ENCODE data around the gene DNTT. TPM values are rescaled to one million over a fixed set of nuclear protein-coding genes. Genes with fewer than 3 reads are reported as not detected.

Gene DNTT
- total RNA-seq, 2 experiments from 2014 or later: not detected

DNA sequence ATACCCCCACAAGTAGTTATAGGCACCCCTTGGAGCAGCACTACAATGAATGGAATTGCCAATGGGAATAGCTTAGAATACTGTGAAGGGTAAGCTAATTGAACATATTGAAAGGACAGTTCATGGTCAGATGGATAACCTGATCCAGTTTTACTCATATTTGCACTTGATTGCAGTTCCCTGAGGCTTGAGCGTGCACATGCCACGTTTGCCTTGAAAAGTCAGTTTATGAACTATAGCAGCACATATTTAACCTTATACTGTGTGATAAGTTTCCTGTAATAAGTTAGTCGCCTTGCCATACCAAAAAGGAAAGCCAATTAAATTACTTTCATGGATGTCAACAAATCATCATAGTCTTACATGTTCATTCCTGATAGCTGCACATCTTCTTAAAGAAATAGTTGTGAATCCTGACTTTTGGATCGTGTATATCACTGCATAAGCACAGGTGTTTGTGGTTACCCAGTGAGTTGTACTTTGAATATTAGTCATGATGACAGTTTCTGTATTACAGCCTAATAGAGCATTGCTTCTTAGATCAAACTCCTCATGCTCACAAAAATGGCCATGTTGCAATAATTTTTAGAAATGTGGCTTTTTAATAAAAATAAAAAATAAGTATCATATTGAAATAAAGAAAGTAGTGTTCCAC is 21.6 kb downstream of the DNTT start:
- H3K36me3 Mint-ChIP-seq (ENCODE audit: low read depth): no peaks in the 10 kb centered on the region

DNA sequence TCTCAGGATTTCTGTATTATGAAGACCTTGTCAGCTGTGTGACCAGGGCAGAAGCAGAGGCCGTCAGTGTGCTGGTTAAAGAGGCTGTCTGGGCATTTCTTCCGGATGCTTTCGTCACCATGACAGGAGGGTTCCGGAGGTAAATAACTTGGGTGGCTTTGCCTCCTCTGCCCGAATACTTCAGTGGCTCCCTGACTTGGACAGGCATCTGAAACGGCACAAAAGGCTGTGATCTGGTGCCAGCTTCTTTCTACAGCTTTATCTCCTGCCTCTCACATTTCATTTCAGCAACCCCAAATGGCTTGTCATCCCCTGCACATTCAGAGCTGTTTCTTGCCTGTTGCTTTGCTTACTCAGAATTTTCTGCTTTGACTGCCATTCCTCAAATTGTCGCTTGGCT is 23.2 kb downstream of the DNTT start:
- Mint-ChIP-seq H3K4me3 (no peak overlapping the region), H3K27ac (no peak overlapping the region), H3K4me1 (peaks cover 2% of the 10 kb centered on the region), H3K9me3 (no peaks in the 10 kb centered on the region), H3K27me3 (peaks cover 47% of the 10 kb centered on the region), H3K36me3 (ENCODE audit: low read depth) (no peaks in the 10 kb centered on the region)
- POLR2A ChIA-PET: no interaction called here
- no peak for DNase-seq
- CTCF ChIA-PET: no interaction called here

More for the DNA sequence above, 21.6 kb downstream of the DNTT start:
- DNase-seq: no peak
- Mint-ChIP-seq H3K4me3 (no peak overlapping the region), H3K27me3 (peaks cover 44% of the 10 kb centered on the region), H3K4me1 (peaks cover 2% of the 10 kb centered on the region), H3K27ac (no peak overlapping the region), H3K9me3 (no peaks in the 10 kb centered on the region)
- ChIA-PET CTCF (no interaction called here), POLR2A (no interaction called here)

DNA sequence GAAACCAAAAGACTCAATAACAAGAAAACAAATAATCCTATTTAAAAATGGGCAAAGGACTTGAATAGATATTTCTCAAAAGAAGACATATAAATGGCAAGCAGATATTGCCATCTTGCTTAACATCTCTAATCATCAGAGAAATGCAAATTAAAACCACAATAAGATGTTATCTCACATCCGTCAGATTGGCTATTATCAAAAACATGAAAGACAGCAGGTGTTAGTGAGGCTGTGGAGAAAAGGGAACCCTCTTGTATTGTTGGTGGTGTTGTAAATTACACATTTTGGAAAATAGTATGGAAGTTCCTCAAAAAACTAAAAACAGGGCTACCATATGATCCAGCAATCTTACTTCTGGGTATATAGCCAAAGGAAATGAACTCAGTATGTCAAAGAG is 28.9 kb downstream of the DNTT start:
- ChIA-PET CTCF (interaction anchor here (2.4 kb wide), 1 partner anchor 315 kb away, joined by 11 read pairs; no protein-coding TSS in a partner anchor), POLR2A (no interaction called here)
- DNase-seq: no peak
- Mint-ChIP-seq H3K9me3 (no peaks in the 10 kb centered on the region), H3K27ac (no peak overlapping the region), H3K4me3 (no peak overlapping the region), H3K36me3 (ENCODE audit: low read depth) (no peaks in the 10 kb centered on the region), H3K4me1 (peaks cover 2% of the 10 kb centered on the region), H3K27me3 (peaks cover 41% of the 10 kb centered on the region)

DNA sequence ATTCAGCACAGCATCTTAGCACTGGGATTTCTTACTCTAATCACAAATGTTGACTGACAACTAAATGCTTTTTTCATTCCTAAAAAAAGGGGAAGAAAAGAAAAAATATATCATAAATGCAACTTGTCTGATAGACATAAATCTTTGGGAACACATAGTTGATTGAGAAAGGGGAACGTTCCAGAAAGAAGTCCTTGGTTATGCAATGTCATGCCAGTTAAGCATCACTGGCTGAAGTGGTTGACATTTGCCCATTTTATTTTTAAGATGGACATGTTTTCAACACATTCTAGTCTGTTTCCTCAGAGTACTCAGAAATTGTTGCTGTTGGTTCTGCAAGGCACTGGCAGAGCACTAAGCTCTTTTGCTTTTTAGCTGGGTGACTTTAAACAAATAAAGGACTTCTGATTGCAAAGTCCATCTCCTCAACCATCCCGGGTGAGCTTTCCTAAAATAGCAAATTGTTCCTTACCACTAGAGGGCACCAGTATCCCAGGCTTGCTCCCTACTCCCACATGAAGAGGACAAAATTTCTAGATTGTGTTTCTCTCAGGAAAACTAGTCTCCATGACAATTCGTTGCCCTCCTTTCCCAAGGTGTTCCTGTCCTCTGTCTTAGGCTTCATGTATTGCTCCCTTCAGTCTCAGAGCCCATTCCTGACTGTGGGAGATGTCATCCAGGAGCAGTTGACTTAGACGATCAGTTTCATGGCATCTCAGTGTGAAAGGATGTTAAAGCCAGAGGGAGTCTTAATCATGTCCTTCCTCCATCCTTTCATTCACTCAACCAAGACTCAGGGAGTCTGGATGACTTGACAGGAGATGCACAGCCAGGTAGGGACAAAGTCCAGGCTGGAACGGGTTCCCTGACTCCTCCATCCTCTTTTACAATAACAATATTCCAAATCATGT is 30.6 kb downstream of the DNTT start:
- Mint-ChIP-seq H3K4me3 (no peak overlapping the region), H3K9me3 (no peaks in the 10 kb centered on the region), H3K36me3 (ENCODE audit: low read depth) (no peaks in the 10 kb centered on the region), H3K27me3 (peaks cover 35% of the 10 kb centered on the region), H3K4me1 (peaks cover 2% of the 10 kb centered on the region), H3K27ac (no peak overlapping the region)
- POLR2A ChIA-PET: interaction anchor here (1.1 kb wide), 1 partner anchor 206 kb away, joined by 3 read pairs; no protein-coding TSS in a partner anchor
- CTCF ChIA-PET: interaction anchor here (0.8 to 2.4 kb wide), 11 partner anchors 13 to 465 kb away, joined by 3 to 11 read pairs (median 3); no protein-coding TSS in a partner anchor
- DNase-seq: no peak

DNA sequence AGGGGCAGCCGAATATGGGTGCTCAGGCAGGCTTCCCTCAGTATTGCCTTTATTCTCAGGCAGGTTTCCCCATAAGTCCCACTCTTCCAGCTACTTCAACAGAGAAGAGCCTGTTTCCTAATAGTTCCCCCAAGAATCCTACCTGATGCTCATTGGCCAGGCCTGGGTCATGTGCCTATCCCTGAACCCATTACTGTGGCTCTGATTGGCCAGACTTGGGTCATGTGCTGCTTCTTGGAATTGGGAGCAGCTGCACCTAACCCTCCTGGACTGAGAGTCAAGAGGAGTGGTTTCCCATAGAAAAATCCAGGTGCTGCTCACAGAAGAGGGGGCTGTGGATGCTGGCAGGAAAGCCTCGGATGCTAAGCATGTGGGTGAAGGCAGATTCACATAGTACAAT is 32.9 kb downstream of the DNTT start:
- H3K4me3 Mint-ChIP-seq: no peak overlapping the region
- H3K9me3 Mint-ChIP-seq: no peaks in the 10 kb centered on the region
- no peak for DNase-seq
- no peaks in the 10 kb centered on the region for H3K36me3 Mint-ChIP-seq (ENCODE audit: low read depth)
- no peak overlapping the region for H3K27ac Mint-ChIP-seq
- H3K4me1 Mint-ChIP-seq: peaks cover 5% of the 10 kb centered on the region
- peaks cover 30% of the 10 kb centered on the region for H3K27me3 Mint-ChIP-seq
- POLR2A ChIA-PET: no interaction called here
- CTCF ChIA-PET: interaction anchor here (1.8 kb wide), 1 partner anchor 320 kb away, joined by 5 read pairs; no protein-coding TSS in a partner anchor

DNA sequence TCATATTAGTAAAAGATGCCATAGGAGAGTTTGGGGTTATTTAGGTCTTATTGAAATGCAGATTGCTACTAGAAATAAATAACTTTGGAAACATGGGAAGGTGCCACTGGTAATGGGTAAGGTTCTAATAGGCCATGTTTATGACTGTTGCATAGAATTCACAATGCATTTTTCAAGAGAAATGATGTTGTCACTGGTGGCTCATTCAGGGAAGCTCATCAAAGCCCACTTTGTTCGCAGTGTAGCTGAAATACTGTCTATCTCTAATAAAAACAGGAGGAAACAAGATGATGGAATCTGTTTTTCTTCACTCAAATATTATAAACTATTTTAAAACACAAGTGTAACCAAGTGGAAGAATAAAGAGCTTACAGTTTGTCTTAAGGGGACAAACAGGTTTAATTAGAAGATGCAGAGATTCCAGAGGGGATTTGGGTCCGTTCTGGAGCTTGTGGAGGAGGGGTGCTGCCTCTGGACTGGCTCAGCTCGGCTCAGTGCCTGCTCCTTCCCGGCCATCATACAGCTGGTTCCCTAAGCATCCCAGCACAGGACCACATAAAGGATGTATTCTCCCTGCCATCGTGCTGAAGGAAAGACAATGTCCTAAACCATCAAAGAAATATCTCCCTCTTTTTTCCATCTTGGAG is 34.2 kb downstream of the DNTT start:
- H3K4me3 Mint-ChIP-seq: no peak overlapping the region
- H3K27me3 Mint-ChIP-seq: peaks cover 24% of the 10 kb centered on the region
- no peaks in the 10 kb centered on the region for H3K9me3 Mint-ChIP-seq
- no peaks in the 10 kb centered on the region for H3K36me3 Mint-ChIP-seq (ENCODE audit: low read depth)
- no peak for DNase-seq
- no peak overlapping the region for H3K27ac Mint-ChIP-seq
- peaks cover 3% of the 10 kb centered on the region for H3K4me1 Mint-ChIP-seq
- POLR2A ChIA-PET: no interaction called here
- CTCF ChIA-PET: interaction anchor here (0.7 to 1.3 kb wide), 2 partner anchors 33 to 109 kb away, joined by 3 to 6 read pairs; no protein-coding TSS in a partner anchor

DNA sequence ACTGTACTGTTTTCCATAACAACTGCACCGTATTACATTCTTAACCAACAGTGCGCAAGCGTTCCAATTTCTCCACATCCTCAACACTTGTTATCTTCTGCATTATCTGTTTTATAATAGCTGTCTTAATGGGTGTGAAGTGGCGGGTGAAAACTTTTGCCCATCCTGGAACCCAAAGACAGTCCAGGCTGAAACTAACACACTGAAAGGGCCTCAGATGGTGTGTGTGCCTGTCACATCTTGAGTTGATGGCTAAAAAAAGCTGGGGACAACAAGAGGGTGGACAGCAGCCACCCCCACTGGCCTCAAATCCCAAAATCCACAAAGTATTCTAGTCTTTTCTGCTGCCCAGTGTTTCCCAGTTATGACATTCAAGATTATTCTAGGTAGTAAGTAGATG is 35.1 kb downstream of the DNTT start:
- Mint-ChIP-seq H3K4me1 (peaks cover 3% of the 10 kb centered on the region), H3K4me3 (no peak overlapping the region), H3K27ac (no peak overlapping the region), H3K27me3 (peaks cover 17% of the 10 kb centered on the region), H3K36me3 (ENCODE audit: low read depth) (no peaks in the 10 kb centered on the region), H3K9me3 (no peaks in the 10 kb centered on the region)
- ChIA-PET CTCF (interaction anchor here (1.3 to 2.8 kb wide), 2 partner anchors 110 kb away, joined by 6 to 16 read pairs; no protein-coding TSS in a partner anchor), POLR2A (no interaction called here)
- no peak for DNase-seq

DNA sequence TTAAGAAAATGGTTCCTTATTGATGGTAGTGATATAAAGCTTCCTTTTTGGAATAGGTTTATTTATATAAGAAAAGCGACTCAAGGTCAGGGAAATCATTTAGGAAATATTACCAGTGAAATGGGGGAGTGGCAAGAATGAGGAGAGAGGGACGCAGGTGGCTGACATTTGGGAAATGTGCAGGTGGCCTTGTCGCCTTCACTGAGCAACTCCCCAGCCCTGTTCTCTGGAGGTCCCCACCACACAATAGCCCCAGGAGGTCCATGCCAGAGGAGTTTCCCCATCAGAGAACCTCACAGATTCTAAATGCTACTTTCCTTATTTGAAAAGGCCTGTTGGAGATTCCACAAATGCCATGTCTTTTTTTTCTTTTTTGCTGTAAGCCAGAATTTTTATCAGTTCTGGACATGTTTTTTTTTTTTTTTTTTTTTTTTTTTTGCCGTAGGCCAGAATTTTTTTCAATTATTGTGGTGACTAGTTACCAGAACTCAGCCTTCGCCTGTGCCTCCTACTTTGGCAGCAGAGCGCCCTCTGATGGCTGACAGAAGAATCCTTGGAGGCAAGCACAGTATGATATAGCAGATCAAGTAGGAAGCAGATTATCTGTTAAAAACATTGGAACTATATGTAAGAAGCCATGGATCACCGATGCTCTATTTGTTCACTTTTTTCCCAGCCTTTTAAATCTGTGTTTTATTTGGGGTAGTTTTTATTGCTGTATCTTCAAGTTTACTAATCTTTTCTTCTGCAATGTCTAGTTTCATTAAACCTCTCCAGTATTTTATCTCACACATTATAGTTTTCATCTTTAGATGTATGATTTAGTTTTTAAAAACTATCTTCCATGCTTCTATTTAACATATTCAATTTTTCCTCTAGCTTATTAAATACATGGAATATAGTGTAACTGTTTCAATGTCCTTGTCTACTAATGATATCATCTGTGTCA is 36.0 kb downstream of the DNTT start:
- Mint-ChIP-seq H3K27me3 (peaks cover 12% of the 10 kb centered on the region), H3K4me1 (peaks cover 3% of the 10 kb centered on the region), H3K36me3 (ENCODE audit: low read depth) (no peaks in the 10 kb centered on the region), H3K4me3 (no peak overlapping the region), H3K27ac (no peak overlapping the region), H3K9me3 (no peaks in the 10 kb centered on the region)
- CTCF ChIA-PET: interaction anchor here (0.6 to 2.8 kb wide), 8 partner anchors 17 to 647 kb away, joined by 3 to 16 read pairs (median 5); partner anchors contain the start of gene TCTN3
- DNase-seq: peak; percentile 57
- POLR2A ChIA-PET: no interaction called here

DNA sequence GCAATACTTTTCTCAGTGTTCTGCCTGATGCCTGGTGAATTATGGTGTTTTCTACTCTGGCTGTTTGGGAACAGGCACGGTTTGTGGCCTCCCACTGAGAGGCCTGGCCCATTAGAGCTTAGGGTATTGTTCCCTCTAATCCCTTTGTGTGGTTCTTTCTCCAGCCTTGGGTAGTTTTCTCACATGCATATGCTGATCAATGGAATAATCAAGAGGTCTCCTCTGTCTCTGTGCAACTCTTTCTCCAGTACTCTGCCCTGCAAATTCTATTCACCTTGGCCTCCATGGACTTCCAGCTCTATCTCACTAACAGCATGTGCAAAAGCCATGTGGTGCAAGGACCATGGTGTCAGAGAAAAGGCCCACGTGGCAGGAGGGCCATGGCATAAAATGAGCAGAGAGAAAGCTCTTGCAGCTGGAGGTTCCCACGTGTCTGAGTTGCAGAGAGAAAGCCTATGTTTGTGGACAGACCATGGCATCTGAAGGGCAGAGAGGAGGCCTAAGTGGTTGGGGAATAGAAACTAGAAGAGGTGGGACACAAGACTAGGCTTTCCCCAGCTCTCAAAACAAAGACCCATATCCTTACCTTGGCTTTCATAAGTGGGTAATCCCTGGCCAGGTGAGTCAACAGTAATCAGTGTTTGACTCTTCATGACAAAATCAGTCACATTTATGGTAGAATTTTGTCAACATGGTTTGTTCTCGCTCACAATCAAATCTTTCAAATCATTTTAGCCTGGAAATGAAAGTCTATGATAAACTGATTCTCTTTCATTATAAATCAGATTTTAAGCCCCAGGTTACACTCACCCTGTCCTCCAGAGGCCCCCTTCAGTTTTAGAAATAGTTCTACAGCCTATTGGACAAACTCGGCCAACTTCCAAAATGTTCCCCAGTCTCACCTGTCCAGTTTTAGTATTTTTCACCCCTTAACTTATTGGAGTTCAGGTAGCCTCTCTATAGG is 37.3 kb downstream of the DNTT start:
- no peak for DNase-seq
- ChIA-PET CTCF (interaction anchor here (0.6 to 2.8 kb wide), 8 partner anchors 18 to 648 kb away, joined by 3 to 16 read pairs (median 5); partner anchors contain the start of gene TCTN3), POLR2A (no interaction called here)
- Mint-ChIP-seq H3K4me1 (peaks cover 3% of the 10 kb centered on the region), H3K27ac (no peak overlapping the region), H3K27me3 (peaks cover 17% of the 10 kb centered on the region), H3K9me3 (peaks cover 4% of the 10 kb centered on the region), H3K36me3 (ENCODE audit: low read depth) (no peaks in the 10 kb centered on the region), H3K4me3 (no peak overlapping the region)

DNA sequence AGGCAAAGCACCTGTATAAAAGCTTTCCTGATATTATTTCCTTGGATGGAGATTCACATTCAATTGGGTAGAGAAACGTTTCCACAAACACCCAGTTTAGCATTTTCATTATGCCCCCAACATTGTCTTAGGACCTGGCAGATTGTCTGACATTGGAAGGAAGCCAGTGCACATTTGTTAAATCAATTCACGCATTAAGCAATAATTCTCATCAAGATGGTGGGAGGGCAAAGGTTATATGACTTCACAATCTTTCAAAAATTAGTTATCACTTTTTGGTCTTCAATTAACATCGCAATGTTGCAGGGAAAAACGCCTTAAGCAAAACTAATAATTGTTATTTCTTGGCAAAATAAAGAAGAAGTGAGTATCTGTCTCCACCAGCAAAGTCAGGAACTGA is 38.2 kb downstream of the DNTT start:
- DNase-seq: no peak
- peaks cover 3% of the 10 kb centered on the region for H3K4me1 Mint-ChIP-seq
- no peak overlapping the region for H3K27ac Mint-ChIP-seq
- no peaks in the 10 kb centered on the region for H3K36me3 Mint-ChIP-seq (ENCODE audit: low read depth)
- H3K4me3 Mint-ChIP-seq: no peak overlapping the region
- H3K9me3 Mint-ChIP-seq: peaks cover 4% of the 10 kb centered on the region
- H3K27me3 Mint-ChIP-seq: peaks cover 15% of the 10 kb centered on the region
- CTCF ChIA-PET: interaction anchor here (2.8 kb wide), 1 partner anchor 113 kb away, joined by 16 read pairs; no protein-coding TSS in a partner anchor
- POLR2A ChIA-PET: no interaction called here

DNA sequence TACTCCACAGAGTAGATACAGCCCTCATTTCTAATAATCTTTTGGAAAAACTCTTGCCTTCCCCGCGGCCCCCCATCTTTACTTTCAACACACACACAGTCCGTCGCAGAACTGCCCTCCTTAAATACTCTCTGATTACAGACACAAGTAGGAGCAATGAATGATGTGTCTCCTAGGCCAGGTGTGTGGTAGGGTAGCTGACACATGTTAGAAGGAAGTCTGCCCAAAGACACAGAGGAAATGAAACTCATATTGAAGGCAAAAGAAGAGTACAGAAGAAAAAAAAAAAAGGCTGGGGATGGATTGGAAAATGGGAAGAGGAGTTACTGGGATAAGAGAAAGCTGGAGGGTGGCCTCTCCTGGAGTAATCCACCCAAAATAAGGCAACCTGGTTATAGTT is 39.9 kb downstream of the DNTT start:
- CTCF ChIA-PET: no interaction called here
- Mint-ChIP-seq H3K27me3 (peaks cover 19% of the 10 kb centered on the region), H3K4me1 (peaks cover 3% of the 10 kb centered on the region), H3K9me3 (peaks cover 4% of the 10 kb centered on the region), H3K27ac (no peak overlapping the region), H3K36me3 (ENCODE audit: low read depth) (no peaks in the 10 kb centered on the region), H3K4me3 (no peak overlapping the region)
- POLR2A ChIA-PET: no interaction called here
- DNase-seq: no peak
